ENCODE measurements around the gene RTN3.

Gene RTN3

DNA sequence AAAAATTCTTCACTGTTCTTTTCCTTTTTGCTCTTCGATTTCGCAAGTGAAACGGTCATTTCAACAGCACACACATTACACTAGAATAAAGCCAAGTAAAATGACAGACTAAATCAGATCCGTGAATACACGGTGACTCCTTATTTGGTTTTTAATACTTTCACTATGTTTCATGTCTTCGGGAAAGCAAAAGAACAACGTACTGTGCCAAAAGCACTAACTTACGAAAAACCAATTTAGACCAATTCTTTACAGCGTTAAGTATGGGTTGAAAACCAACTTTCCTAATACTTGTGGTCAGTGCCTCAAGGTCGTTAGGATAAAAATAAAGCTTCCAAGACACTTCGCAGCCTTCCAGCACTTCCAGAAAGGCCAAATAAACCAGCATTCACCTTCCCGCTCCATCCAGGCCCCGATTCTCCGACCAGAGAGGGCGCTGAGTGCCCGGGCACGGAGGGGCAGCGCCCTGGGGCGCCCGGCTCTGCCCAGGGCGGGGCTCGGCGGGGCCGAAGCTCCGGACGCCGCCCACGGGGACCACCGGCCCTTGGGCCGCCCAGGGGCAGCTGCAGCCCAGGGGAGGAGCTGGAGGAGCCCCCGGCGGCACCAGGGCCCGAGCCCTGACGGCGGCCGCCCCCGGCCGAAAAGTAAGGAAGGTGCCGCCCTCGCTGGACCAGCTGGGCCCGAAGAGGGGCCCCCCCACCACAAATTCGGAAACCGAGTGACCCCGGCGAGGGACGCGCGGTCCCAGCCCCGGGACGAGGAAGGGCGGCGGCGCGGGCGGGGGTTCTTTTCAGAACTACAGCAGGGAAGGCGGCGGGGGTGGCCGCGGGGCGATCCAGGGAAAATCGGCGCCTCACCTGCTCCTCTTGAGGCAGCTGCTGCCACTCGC lies 10.6 kb upstream of the RTN3 start:
- H3K4me3 ChIP-seq (replicated peaks; ENCODE audit: low read depth, low read length) = peak overlapping the region; percentile 48
- no peak for DNase-seq (ENCODE audit: extremely low read depth, low read depth)
- peak; percentile 36 for TF ChIP-seq CTCF (IDR thresholded peaks at IDR 0.05; ENCODE audit: low read depth, low read length, missing control alignments)

DNA sequence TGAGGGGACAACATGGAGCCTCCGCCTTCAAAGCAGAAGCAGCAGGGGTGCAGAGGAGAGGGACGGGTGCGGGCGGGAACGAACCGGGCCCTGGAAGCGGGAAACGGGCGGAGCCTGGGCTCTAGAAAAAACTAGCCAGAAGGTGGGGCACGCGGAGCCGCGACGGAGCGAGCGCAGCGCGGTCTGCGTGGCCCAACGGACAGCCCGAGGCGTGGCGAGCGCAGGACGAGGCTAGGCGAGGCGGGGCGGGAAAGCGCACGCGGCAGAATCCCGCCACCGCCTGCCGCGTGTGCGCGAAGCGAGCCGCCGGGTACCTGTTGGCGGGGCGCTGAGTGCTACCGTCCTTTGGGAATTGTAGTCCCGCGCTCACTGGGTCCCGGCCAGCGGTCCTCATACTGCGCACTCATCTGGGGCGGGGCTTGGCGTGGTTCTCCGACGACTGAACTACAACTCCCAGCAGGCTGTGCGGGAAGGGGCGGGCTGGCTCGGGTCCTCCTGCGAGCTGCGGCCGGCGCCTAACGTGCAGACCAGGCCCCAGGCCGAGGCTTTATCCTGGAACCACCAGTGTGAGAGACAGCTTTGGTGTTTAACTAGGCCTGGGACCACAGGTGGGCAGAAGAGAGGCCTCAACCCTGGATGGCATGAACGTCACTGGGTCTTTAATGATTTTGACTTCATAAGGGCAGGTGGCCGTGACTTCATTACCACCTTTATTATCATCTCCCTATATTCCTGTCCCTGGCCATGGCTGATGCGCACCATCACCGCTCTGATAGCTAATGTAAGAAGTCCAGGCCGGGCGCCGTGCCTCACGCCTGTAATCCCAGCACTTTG lies 9.8 kb upstream of the RTN3 start, which contains the start of gene ATL3:
Gene ATL3, minus strand, starts transcription at position 55 of the 834 bp plus-strand sequence. Its CDS starts 41 bp downstream, at position 14.
- H3K4me3 ChIP-seq (replicated peaks; ENCODE audit: low read depth, low read length) = peak within 1 kb of the TSS; percentile 48
- DNase-seq (ENCODE audit: extremely low read depth, low read depth) = peak; percentile 87
- TF ChIP-seq CTCF (IDR thresholded peaks at IDR 0.05; ENCODE audit: low read depth, low read length, missing control alignments) = no peak

DNA sequence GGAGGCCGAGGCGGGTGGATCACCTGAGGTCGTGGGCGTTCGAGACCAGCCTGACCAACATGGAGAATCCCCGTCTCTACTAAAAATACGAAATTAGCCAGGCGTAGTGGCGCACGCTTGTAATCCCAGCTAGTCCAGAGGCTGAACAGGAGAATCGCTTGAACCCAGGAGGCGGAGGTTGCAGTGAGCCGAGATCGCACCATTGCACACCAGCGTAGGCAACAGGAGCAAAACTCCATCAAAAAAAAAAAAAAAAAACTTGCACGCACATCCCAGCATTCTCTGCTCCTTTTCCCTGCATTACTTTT lies 9.2 kb upstream of the RTN3 start:
- no peak for DNase-seq (ENCODE audit: extremely low read depth, low read depth)
- no peak for TF ChIP-seq CTCF (IDR thresholded peaks at IDR 0.05; ENCODE audit: low read depth, low read length, missing control alignments)
- H3K4me3 ChIP-seq (replicated peaks; ENCODE audit: low read depth, low read length) = no peak overlapping the region

DNA sequence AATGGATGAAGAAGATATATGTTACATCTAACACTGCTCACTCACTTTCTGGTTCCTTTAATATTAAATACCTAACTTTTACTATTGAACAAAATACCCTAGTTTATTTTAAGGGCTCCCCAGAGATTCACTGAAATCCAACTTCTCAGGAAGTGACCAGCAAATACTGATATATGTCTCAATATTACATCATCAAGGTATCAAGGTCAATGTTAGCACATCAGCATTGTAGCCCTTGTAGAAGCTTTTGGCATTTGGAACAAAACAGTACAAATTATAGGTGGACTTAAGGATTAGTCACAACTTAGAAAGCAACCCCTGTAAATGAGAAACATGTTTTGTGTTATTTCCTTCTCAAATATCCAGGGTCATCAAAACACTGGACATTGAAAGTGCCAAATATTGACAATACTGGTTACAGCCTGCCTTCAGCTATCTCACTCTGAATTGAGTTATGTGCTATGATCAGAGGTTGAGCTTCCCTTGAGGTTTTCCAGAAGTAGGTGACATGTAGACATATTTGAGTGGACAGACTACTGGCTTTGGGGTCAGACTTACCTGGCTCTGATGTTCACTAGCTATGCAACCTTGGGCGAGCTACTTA lies 8.3 kb upstream of the RTN3 start:
- no peak for TF ChIP-seq CTCF (IDR thresholded peaks at IDR 0.05; ENCODE audit: low read depth, low read length, missing control alignments)
- no peak for DNase-seq (ENCODE audit: extremely low read depth, low read depth)
- H3K4me3 ChIP-seq (replicated peaks; ENCODE audit: low read depth, low read length) = no peak overlapping the region

DNA sequence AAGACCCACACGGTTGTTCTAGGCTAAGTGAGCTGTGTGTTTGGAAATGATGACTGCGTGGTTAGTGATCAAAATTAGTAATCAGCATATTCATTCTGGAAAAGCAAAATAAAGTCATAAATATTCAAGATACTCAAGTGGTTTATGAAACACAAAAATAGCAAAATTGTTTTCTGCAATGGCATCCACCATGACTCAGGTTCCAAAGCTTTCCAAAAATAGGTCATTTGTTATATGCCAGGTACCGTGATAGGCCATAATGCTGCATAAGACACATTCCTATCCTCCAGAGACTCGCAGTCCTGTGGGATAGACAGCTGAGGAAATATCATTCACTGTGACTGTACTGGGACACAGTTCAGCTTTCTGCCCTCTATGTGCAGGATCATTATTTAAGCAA lies 7.7 kb upstream of the RTN3 start:
- H3K4me3 ChIP-seq (replicated peaks; ENCODE audit: low read depth, low read length) = no peak overlapping the region
- no peak for DNase-seq (ENCODE audit: extremely low read depth, low read depth)
- TF ChIP-seq CTCF (IDR thresholded peaks at IDR 0.05; ENCODE audit: low read depth, low read length, missing control alignments) = no peak

DNA sequence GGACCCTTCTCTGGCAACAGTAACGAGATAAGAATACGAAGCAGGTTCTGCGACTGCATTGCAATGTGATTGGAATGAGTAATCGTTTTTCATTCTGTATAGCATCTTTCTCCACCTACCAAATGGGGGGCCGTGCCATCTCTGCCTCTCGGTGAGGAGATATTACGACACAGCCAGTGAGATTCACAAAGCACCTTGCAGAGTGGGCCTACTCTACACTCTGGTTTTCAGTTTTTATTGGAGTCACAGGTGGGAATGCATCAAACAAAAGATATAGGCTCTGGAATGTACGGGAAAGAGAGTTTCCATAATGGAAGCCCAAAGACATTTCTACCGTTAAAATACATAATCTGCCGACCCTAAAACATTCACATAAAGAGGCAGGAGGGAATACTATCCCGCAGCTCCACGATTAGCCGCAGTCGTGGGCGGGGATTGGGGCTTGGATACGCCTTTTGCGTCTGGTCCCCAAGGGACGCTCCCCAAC lies 423 bp upstream of the RTN3 start:
- no peak for DNase-seq (ENCODE audit: extremely low read depth, low read depth)
- H3K4me3 ChIP-seq (replicated peaks; ENCODE audit: low read depth, low read length) = peak overlapping the region; percentile 89
- TF ChIP-seq CTCF (IDR thresholded peaks at IDR 0.05; ENCODE audit: low read depth, low read length, missing control alignments) = no peak

Data from HFF-Myc (cell line).